ENCODE results near the gene TNC. TPM values are rescaled to one million over a fixed set of nuclear protein-coding genes. Genes with fewer than 3 reads are reported as not detected.

The TNC gene
- total RNA-seq, 1 experiment from 2014 or later, result 5.7 TPM

DNA sequence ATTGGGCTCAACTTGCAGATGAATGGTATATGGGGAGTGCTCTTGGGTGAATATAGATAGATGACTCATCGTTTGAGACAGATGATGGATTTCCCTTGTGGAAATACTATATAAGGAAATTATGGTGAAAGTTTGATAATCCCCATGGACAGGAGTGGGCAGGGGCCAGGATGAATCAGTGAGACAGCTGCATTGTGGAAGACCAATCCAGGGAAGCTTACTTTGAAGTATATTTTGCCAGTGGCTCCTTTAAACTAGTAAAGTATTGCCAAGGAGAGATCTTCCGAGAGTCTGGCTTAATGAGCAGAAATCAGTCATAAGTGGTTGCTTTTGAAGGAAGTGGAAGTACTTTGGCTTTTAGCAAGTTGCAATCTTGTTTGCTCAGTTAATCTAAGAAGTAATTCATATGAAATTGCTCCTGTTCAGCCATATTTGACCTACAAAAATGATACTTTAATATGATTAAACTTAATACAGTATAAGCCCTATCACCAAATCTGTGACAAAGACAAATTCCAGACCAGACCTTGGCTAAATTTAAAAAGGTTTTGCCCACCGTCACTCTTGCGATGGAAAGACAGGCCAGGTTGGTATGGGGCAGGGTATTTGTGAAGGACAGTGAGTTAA lies 9.3 kb upstream of the TNC start:
- no peaks in the 10 kb centered on the region for H3K36me3 ChIP-seq (ENCODE audit: control insufficient read depth, insufficient read depth, low read length)
- intact Hi-C loops (cut with micrococcal nuclease; ENCODE audit: unreplicated experiment) (no loop called here), in situ Hi-C loops (cut with HindIII; ENCODE audit: low pct_unique_long_range_greater_than_20kb, low sequenced_read_pairs) (no loop called here)
- no peak overlapping the region for H3K27ac ChIP-seq (ENCODE audit: low read length)
- ATAC-seq (no peak), DNase-seq (ENCODE audit: low read depth, low spot score) (no peak)
- CTCF ChIA-PET, result no interaction called here
- no peak for TF ChIP-seq TCF7L2 (IDR thresholded peaks at IDR 0.05; ENCODE audit: low read depth, low read length)
- TF ChIP-seq, protein P1, sequence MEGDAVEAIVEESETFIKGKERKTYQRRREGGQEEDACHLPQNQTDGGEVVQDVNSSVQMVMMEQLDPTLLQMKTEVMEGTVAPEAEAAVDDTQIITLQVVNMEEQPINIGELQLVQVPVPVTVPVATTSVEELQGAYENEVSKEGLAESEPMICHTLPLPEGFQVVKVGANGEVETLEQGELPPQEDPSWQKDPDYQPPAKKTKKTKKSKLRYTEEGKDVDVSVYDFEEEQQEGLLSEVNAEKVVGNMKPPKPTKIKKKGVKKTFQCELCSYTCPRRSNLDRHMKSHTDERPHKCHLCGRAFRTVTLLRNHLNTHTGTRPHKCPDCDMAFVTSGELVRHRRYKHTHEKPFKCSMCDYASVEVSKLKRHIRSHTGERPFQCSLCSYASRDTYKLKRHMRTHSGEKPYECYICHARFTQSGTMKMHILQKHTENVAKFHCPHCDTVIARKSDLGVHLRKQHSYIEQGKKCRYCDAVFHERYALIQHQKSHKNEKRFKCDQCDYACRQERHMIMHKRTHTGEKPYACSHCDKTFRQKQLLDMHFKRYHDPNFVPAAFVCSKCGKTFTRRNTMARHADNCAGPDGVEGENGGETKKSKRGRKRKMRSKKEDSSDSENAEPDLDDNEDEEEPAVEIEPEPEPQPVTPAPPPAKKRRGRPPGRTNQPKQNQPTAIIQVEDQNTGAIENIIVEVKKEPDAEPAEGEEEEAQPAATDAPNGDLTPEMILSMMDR (IDR thresholded peaks at IDR 0.05), result no peak
- no TSS peak for BruUV-seq (replicated peaks)
- no peaks in the 10 kb centered on the region for H3K4me1 ChIP-seq (ENCODE audit: control insufficient read depth, insufficient read depth, low read length)
- no peaks in the 10 kb centered on the region for H3K9me3 ChIP-seq (ENCODE audit: control insufficient read depth, insufficient read depth, low read depth, low read length)
- POLR2A ChIA-PET, result no interaction called here
- H3K27me3 ChIP-seq (ENCODE audit: control insufficient read depth, insufficient read depth, low read length), result no peaks in the 10 kb centered on the region
- no peak overlapping the region for H3K4me3 ChIP-seq (ENCODE audit: low read depth in 2 of 2, low read length in 2 of 2)

DNA sequence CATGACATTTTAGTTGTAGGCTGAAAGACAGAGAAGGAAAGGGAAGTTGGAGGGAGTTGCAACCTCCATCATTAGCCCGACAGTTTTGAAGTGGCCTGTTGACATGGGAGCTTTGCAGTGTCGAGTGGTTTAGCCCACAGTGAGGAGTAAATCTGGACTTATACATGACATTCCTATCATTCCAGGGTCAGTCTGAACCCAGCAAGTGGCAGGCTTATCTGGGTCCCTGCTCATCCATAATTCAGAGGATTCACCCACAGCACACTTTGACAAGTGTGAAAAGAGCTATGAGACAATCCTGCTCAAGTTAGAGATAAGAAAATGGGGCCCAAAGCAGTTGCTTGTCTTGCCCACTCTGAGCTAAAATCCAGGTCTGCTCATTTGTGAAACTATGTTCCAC lies 8.4 kb upstream of the TNC start:
- in situ Hi-C loops (cut with HindIII; ENCODE audit: low pct_unique_long_range_greater_than_20kb, low sequenced_read_pairs) (no loop called here), intact Hi-C loops (cut with micrococcal nuclease; ENCODE audit: unreplicated experiment) (no loop called here)
- no peaks in the 10 kb centered on the region for H3K9me3 ChIP-seq (ENCODE audit: control insufficient read depth, insufficient read depth, low read depth, low read length)
- no peaks in the 10 kb centered on the region for H3K36me3 ChIP-seq (ENCODE audit: control insufficient read depth, insufficient read depth, low read length)
- ChIA-PET POLR2A (no interaction called here), CTCF (no interaction called here)
- H3K27ac ChIP-seq (ENCODE audit: low read length), result no peak overlapping the region
- H3K4me1 ChIP-seq (ENCODE audit: control insufficient read depth, insufficient read depth, low read length), result no peaks in the 10 kb centered on the region
- no peak for DNase-seq (ENCODE audit: low read depth, low spot score)
- ATAC-seq, result no peak
- no peak overlapping the region for H3K4me3 ChIP-seq (ENCODE audit: low read depth in 2 of 2, low read length in 2 of 2)
- TF ChIP-seq TCF7L2 (IDR thresholded peaks at IDR 0.05; ENCODE audit: low read depth, low read length) (no peak), POLR2AphosphoS5 (IDR thresholded peaks at IDR 0.05; ENCODE audit: low read depth, low read length) (no peak), SIN3A (IDR thresholded peaks at IDR 0.05; ENCODE audit: borderline replicate concordance, insufficient read depth, low read depth, low read length) (no peak)
- TF ChIP-seq, protein P1 (IDR thresholded peaks at IDR 0.05), result no peak
- TF ChIP-seq, protein P2, sequence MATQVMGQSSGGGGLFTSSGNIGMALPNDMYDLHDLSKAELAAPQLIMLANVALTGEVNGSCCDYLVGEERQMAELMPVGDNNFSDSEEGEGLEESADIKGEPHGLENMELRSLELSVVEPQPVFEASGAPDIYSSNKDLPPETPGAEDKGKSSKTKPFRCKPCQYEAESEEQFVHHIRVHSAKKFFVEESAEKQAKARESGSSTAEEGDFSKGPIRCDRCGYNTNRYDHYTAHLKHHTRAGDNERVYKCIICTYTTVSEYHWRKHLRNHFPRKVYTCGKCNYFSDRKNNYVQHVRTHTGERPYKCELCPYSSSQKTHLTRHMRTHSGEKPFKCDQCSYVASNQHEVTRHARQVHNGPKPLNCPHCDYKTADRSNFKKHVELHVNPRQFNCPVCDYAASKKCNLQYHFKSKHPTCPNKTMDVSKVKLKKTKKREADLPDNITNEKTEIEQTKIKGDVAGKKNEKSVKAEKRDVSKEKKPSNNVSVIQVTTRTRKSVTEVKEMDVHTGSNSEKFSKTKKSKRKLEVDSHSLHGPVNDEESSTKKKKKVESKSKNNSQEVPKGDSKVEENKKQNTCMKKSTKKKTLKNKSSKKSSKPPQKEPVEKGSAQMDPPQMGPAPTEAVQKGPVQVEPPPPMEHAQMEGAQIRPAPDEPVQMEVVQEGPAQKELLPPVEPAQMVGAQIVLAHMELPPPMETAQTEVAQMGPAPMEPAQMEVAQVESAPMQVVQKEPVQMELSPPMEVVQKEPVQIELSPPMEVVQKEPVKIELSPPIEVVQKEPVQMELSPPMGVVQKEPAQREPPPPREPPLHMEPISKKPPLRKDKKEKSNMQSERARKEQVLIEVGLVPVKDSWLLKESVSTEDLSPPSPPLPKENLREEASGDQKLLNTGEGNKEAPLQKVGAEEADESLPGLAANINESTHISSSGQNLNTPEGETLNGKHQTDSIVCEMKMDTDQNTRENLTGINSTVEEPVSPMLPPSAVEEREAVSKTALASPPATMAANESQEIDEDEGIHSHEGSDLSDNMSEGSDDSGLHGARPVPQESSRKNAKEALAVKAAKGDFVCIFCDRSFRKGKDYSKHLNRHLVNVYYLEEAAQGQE (IDR thresholded peaks at IDR 0.05; ENCODE audit: insufficient read depth in 1 of 2, low read depth in 2 of 2, low read length in 1 of 2), result no peak
- BruUV-seq (replicated peaks), result no TSS peak
- no peaks in the 10 kb centered on the region for H3K27me3 ChIP-seq (ENCODE audit: control insufficient read depth, insufficient read depth, low read length)
